Measurements from ENCODE around the gene LGALS9B.
"Not testable (repeated sequence)": the region's sequence is repeated elsewhere in the genome, so short reads cannot be mapped to it uniquely, and the experiment has no call there.

DNA sequence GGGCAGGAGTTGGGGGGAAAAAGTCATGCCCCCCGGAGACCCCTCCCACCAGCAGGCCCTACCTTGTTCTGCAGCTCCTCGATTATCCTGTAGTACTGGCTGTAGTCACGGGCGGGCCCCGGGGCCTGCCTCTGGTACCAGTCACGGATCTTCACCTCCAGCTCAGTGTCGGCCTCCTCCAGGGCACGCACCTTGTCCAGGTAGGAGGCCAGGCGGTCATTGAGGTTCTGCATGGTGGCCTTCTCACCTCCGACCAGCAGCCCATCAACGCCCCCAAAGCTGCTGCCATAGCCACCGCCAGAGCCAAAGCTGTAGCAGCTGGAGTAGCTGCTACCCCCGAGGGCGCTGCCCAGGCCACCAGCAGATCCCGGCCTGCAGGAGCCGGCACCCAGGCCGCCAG, 49.6 kb upstream of the LGALS9B start:
- TF ChIP-seq POLR2A (IDR thresholded peaks at IDR 0.05), result not testable (repeated sequence)
- TF ChIP-seq, protein P1, sequence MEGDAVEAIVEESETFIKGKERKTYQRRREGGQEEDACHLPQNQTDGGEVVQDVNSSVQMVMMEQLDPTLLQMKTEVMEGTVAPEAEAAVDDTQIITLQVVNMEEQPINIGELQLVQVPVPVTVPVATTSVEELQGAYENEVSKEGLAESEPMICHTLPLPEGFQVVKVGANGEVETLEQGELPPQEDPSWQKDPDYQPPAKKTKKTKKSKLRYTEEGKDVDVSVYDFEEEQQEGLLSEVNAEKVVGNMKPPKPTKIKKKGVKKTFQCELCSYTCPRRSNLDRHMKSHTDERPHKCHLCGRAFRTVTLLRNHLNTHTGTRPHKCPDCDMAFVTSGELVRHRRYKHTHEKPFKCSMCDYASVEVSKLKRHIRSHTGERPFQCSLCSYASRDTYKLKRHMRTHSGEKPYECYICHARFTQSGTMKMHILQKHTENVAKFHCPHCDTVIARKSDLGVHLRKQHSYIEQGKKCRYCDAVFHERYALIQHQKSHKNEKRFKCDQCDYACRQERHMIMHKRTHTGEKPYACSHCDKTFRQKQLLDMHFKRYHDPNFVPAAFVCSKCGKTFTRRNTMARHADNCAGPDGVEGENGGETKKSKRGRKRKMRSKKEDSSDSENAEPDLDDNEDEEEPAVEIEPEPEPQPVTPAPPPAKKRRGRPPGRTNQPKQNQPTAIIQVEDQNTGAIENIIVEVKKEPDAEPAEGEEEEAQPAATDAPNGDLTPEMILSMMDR (IDR thresholded peaks at IDR 0.05), result not testable (repeated sequence)

All from thyroid gland (tissue), 4 donors.